Activated CD4-positive, alpha-beta memory T cell treated with anti-CD3 and anti-CD28 coated beads for 36 hours (primary cell): ENCODE results near the gene DUSP14. TPM values are rescaled to one million over a fixed set of nuclear protein-coding genes. Genes with fewer than 3 reads are reported as not detected.

Experiments
- CTCF ChIA-PET: fragments of 350-600 bp; sonication (Branson Sonifier 250); formaldehyde crosslinking; loops from one replicate; lab custom pipeline; 2021; ENCODE audit warnings: antibody characterized with exemption, inconsistent platforms; lab: Charles Lee
- POLR2A ChIA-PET: fragments of 350-600 bp; sonication (Branson Sonifier 250); formaldehyde crosslinking; loops from one replicate; lab custom pipeline; 2021; ENCODE audit warnings: antibody characterized with exemption; lab: Charles Lee
- DNase-seq: peaks from one replicate; pipeline ENCODE4 v3.0.0-alpha.2; 2020
- H3K27ac Mint-ChIP-seq: one replicate; pipeline ENCODE4 v1.8.0; 2021; ENCODE audit warnings: mixed read lengths
- H3K27me3 Mint-ChIP-seq: one replicate; pipeline ENCODE4 v1.8.0; 2021; ENCODE audit warnings: mixed read lengths
- H3K36me3 Mint-ChIP-seq: one replicate; pipeline ENCODE4 v1.8.0; 2021; ENCODE audit warnings: mixed read lengths
- H3K4me1 Mint-ChIP-seq: one replicate; pipeline ENCODE4 v1.8.0; 2021; ENCODE audit warnings: low read depth, mixed read lengths
- H3K4me3 Mint-ChIP-seq: one replicate; pipeline ENCODE4 v1.8.0; 2021; ENCODE audit warnings: mild to moderate bottlenecking, mixed read lengths
- H3K9me3 Mint-ChIP-seq: one replicate; pipeline ENCODE4 v1.8.0; 2021; ENCODE audit warnings: mixed read lengths
- intact Hi-C: fragments of 100-400 bp; cut with micrococcal nuclease; formaldehyde crosslinking; loops from one replicate; pipeline ENCODE4 v1.15.1; 2023
- total RNA-seq, 2 experiments: library from RNA; stranded (reverse); gene quantifications; one replicate each; pipeline ENCODE4 v1.2.3, GENCODE V29; 2021

DUSP14 gene
- total RNA-seq, 2 experiments from 2014 or later: 17.4 to 19.0 TPM

DNA sequence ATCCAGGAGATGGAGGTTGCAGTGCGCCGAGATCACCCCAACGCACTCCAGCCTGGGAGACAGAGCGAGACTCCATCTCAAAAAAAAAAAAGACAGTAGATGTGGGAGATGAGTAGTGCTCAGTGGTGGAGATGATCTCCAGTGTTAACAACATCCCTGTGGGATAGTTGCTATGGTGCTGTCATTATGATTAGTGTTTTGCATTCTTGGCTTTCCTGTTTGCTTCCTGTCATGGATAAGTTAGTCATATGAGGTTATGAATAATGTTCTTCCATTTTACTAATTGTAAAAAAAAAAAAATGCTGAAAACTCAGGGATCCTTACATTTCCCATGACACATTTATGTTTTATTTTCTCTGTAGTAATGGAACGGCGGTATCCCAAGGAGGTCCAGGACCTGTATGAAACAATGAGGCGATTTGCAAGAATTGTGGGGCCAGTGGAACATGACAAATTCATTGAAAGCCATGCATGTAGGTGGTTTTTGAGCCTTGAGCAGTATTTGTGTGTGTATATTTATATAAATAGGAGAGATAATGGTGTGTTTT, 24.5 kb upstream of the DUSP14 start:
- H3K36me3 Mint-ChIP-seq: peaks cover 40% of the 10 kb centered on the region
- H3K4me3 Mint-ChIP-seq: no peak overlapping the region
- CTCF ChIA-PET: no interaction called here
- H3K4me1 Mint-ChIP-seq: peaks cover 15% of the 10 kb centered on the region
- intact Hi-C loops: no loop called here
- DNase-seq: no peak
- POLR2A ChIA-PET: no interaction called here
- H3K27ac Mint-ChIP-seq: no peak overlapping the region
- H3K9me3 Mint-ChIP-seq: no peaks in the 10 kb centered on the region
- no peaks in the 10 kb centered on the region for H3K27me3 Mint-ChIP-seq

DNA sequence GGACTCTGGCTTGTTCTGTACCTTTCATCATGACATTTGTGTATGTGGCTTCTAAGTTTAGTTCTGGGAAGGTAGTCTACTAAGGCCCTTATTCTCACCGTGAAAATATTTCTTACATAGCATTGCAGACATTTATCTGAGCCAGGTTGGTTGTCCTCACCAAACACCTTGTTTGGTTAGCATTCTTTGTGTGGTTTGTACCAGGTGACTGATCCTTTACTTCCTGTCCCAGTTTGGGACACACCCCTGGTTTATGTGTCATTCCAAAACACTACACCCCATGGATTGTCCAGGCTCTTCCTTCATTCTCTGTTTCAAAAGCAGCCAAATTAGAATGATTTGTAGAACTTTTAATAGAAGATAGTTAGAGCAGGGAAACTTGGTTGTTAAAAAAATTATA, 23.2 kb upstream of the DUSP14 start:
- H3K9me3 Mint-ChIP-seq: no peaks in the 10 kb centered on the region
- intact Hi-C loops: no loop called here
- no peak overlapping the region for H3K27ac Mint-ChIP-seq
- POLR2A ChIA-PET: no interaction called here
- no peak for DNase-seq
- peaks cover 45% of the 10 kb centered on the region for H3K36me3 Mint-ChIP-seq
- no peak overlapping the region for H3K4me3 Mint-ChIP-seq
- CTCF ChIA-PET: no interaction called here
- no peaks in the 10 kb centered on the region for H3K27me3 Mint-ChIP-seq
- peaks cover 10% of the 10 kb centered on the region for H3K4me1 Mint-ChIP-seq

DNA sequence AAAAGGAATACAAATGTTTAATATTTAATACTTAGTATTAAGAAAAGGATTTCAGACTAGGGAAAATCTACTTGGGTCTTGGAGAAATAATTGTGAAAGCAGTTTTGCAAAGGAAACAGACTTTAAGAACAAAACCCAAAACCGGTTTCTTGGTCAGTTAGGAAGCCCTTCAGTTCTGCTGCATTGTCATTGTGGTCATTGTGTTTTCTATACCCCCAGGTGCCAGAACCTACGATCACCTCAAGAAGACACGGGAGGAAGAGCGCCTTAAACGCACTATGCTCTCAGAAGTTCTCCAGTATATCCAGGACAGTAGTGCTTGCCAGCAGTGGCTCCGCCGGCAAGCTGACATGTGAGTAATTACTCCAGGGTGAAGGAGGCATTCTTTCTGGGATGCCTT, 19.5 kb upstream of the DUSP14 start:
- Mint-ChIP-seq H3K9me3 (no peaks in the 10 kb centered on the region), H3K27ac (no peak overlapping the region), H3K4me1 (peaks cover 4% of the 10 kb centered on the region), H3K27me3 (no peaks in the 10 kb centered on the region), H3K4me3 (no peak overlapping the region), H3K36me3 (peaks cover 50% of the 10 kb centered on the region)
- intact Hi-C loops: no loop called here
- ChIA-PET CTCF (no interaction called here), POLR2A (no interaction called here)
- DNase-seq: no peak

DNA sequence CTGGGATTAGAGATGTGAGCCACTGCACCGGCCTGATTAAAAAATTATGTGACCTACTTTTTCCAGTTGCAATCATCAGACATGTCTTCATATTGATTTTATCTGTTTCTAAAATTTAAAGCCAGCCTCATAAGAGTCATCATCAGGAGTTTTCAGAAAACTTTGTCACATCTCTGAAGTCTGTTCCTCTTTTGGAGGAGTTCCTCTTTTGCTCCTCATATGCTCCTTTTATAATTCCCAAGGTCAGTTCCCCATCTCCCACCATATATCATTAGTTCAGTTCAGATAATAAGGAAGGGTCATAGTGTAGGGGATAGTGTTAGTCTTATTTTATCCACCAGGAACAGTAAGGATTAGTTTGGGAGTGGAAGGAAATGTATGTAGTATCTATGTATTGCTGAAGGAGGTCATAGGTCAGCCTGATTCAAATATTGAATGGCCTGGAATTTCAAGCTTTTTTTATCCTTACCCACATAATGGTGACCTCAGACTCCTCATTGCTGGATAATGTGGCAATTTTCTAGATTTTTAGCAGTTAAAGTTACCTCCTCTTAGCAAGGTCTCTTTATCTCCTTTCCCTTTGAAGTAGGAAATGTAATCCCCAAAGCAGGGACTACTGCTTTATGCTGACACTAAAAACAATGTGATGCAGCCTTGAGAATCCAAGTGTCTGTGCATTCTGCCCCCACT, 13.8 kb upstream of the DUSP14 start:
- Mint-ChIP-seq H3K4me3 (no peak overlapping the region), H3K27me3 (no peaks in the 10 kb centered on the region), H3K27ac (no peak overlapping the region), H3K36me3 (peaks cover 48% of the 10 kb centered on the region), H3K9me3 (no peaks in the 10 kb centered on the region), H3K4me1 (no peaks in the 10 kb centered on the region)
- intact Hi-C loops: no loop called here
- CTCF ChIA-PET: interaction anchor here (1.2 kb wide), 1 partner anchor 103 kb away, joined by 3 read pairs; no protein-coding TSS in a partner anchor
- POLR2A ChIA-PET: no interaction called here
- DNase-seq: no peak

DNA sequence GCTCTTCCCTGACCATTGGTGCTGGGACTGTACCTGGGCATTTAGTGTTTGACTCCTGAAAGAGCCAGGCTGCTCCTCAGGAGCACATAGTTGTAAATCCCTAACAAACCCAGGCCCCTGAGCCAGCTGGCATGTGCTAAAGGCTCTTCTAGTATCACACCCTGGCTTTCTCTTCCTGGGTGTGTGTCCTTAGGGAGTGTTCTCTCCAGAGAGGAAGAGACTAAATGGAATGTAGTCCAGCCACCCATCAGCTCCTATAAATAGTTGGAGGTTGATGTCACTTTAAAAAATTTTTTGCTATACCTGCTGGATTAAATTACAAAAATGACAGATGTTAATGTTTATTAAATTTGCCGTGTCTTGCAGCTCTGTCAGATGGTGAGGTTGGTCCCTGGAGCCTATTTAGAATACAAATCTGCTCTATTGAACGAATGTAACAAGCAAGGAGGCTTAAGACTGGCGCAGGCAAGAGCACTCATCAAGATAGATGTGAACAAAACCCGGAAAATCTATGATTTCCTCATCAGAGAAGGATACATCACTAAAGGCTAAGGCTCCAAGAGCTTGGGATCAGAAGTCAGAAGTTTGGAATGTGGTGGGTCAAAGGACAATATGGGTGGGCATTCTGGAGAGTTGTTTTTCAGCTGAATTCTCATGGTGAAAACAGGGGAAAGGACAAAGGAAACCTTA, 13.1 kb upstream of the DUSP14 start:
- peaks cover 44% of the 10 kb centered on the region for H3K36me3 Mint-ChIP-seq
- no peaks in the 10 kb centered on the region for H3K4me1 Mint-ChIP-seq

DNA sequence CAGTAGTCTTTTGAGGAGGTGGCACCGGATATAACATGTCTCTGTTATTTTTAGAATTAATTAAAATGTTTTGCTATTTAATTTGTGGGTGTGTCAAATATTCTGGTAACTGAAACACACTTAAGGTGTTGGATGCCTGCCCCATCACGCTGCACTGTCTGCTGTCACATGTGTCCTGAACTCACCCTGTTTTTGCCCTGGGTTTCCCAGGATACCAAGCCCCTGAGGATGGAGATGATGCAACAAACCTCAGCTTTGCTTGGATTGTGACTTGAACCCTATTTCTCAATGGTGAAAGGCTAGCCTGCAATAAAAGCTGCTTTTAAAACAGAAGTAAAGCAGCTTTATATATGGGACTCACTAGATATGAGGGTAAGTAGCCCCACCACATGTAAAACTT, 11.5 kb upstream of the DUSP14 start:
- Mint-ChIP-seq H3K27ac (no peak overlapping the region), H3K4me1 (peaks cover 2% of the 10 kb centered on the region), H3K36me3 (peaks cover 37% of the 10 kb centered on the region), H3K4me3 (no peak overlapping the region), H3K9me3 (no peaks in the 10 kb centered on the region), H3K27me3 (no peaks in the 10 kb centered on the region)
- intact Hi-C loops: no loop called here
- CTCF ChIA-PET: no interaction called here
- no peak for DNase-seq
- POLR2A ChIA-PET: no interaction called here

More for the DNA sequence above, 13.1 kb upstream of the DUSP14 start:
- ChIA-PET CTCF (interaction anchor here (0.9 to 1.2 kb wide), 2 partner anchors 26 to 103 kb away, joined by 3 read pairs; no protein-coding TSS in a partner anchor), POLR2A (no interaction called here)
- H3K27me3 Mint-ChIP-seq: no peaks in the 10 kb centered on the region
- intact Hi-C loops: no loop called here
- H3K9me3 Mint-ChIP-seq: no peaks in the 10 kb centered on the region
- DNase-seq: no peak
- H3K27ac Mint-ChIP-seq: no peak overlapping the region
- H3K4me3 Mint-ChIP-seq: no peak overlapping the region

DNA sequence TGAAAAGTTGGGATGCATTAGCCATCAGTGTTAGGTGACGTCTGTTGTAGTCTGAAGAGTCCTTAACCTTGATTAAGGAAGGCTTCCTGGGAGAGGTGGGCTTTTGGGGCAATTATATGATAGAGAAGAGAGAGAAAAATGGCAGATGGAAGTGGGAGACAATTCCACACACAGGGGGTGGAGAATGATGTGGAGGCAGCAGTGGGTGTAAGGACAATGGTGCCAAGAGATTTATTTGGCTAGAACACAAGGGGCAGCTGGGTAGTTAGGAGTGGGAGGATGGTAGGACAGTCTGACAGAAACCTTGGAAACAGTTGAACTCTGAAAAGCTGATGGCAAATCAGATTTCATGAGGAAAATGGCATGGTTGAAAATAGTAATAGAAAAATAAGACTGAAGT, 10.7 kb upstream of the DUSP14 start:
- Mint-ChIP-seq H3K4me3 (no peak overlapping the region), H3K9me3 (no peaks in the 10 kb centered on the region), H3K27me3 (no peaks in the 10 kb centered on the region), H3K27ac (no peak overlapping the region), H3K4me1 (peaks cover 10% of the 10 kb centered on the region), H3K36me3 (peaks cover 30% of the 10 kb centered on the region)
- ChIA-PET POLR2A (no interaction called here), CTCF (interaction anchor here (0.5 kb wide), 1 partner anchor 282 kb away, joined by 3 read pairs; no protein-coding TSS in a partner anchor)
- DNase-seq: no peak
- intact Hi-C loops: no loop called here

DNA sequence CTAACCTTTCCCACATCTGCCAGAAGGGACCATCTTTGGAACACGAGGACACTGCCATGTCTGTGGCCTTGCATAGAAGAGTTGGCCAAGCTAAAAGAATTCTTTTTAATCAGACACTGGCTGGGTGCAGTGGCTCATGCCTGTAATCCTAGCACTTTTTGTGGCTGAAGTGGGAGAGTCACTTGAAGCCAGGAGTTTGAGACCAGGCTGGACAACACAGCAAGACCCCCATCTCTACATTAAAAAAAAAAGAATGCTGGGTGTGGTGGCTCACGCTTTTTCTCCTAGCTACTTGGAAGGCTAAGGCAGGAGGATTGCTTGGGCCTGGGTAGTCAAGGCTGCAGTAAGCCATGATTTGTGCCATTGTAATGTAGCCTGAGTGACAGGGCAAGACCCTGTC, 9.3 kb upstream of the DUSP14 start:
- H3K9me3 Mint-ChIP-seq: no peaks in the 10 kb centered on the region
- no peak overlapping the region for H3K4me3 Mint-ChIP-seq
- intact Hi-C loops: no loop called here
- no peak for DNase-seq
- no peak overlapping the region for H3K27ac Mint-ChIP-seq
- H3K36me3 Mint-ChIP-seq: peaks cover 25% of the 10 kb centered on the region
- CTCF ChIA-PET: interaction anchor here (0.7 kb wide), 1 partner anchor 8 kb away, joined by 3 read pairs; no protein-coding TSS in a partner anchor
- no peaks in the 10 kb centered on the region for H3K27me3 Mint-ChIP-seq
- H3K4me1 Mint-ChIP-seq: peaks cover 10% of the 10 kb centered on the region
- POLR2A ChIA-PET: no interaction called here

DNA sequence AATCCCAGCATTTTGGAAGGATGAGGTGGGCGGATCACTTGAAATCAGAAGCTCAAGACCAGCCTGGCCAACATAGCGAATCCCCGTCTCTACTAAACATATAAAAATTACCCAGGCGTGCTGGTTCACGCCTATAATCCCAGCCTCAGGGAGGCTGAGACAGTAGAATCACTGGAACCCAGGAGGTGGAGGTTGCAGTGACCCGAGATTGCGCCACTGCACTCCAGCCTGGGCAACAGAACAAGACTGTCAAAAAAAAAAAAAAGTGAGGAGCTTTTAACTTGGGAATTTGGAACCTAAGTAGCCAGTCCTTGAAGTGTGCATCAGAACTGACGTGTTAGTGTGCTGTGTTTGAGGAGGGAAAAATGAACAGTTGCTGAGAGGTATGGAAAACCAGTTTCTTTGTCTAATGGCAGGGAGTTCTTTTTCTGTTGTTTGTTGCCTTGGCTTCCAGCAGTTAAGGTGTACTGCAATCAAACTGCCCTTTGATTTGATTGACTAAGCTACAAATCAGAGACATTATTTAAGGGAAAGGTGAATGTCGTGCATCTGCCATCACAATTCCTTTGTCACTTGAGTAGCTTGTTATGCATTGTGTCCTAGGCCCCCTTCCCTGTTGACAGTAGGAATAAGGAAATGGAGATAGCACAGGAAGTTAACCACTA, 8.6 kb upstream of the DUSP14 start:
- CTCF ChIA-PET: no interaction called here
- intact Hi-C loops: no loop called here

DNA sequence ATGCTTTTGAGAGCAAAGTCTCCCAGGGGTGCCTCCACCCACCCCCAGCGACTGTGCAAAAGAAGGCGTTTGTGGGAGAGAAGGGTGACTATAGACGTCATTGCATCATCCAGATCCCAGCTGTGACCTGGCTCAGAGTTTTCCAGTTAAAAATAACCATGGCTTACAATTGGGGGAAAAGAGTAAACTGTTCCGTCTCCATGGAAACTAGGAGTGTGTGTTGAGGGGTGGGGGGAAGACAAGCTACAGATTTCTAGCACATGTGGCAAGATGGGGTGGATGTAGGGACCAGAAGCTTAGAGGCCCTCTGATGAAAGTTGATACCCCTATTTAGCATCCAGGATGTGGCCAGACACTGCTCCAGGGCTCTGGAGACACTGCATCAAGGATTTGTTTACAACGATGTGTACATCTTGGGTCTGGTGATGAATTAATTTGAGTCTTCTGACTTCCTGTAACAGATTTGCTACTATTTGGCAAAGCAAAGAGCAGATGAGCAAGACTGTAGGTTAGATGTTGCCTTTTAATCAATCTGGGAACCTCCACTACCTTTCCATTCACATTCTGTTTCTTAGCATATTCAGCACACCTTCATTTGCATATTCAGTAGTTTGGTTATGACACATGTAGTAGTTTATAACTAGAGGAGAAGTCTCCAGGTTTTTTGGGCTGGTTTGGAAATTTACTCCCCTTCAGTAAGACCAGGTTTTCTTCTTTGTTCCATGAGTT, 6.2 kb upstream of the DUSP14 start:
- Mint-ChIP-seq H3K36me3 (peaks cover 12% of the 10 kb centered on the region), H3K27me3 (no peaks in the 10 kb centered on the region), H3K9me3 (no peaks in the 10 kb centered on the region), H3K4me1 (peaks cover 21% of the 10 kb centered on the region), H3K27ac (peak overlapping the region; percentile 23), H3K4me3 (no peak overlapping the region)
- intact Hi-C loops: no loop called here
- DNase-seq: no peak
- POLR2A ChIA-PET: no interaction called here
- CTCF ChIA-PET: interaction anchor here (1.2 kb wide), 1 partner anchor 110 kb away, joined by 3 read pairs; no protein-coding TSS in a partner anchor

More for the DNA sequence above, 8.6 kb upstream of the DUSP14 start:
- no peaks in the 10 kb centered on the region for H3K9me3 Mint-ChIP-seq
- no peaks in the 10 kb centered on the region for H3K27me3 Mint-ChIP-seq
- H3K4me3 Mint-ChIP-seq: no peak overlapping the region
- POLR2A ChIA-PET: no interaction called here
- no peak for DNase-seq
- no peak overlapping the region for H3K27ac Mint-ChIP-seq
- peaks cover 19% of the 10 kb centered on the region for H3K36me3 Mint-ChIP-seq
- peaks cover 10% of the 10 kb centered on the region for H3K4me1 Mint-ChIP-seq

DNA sequence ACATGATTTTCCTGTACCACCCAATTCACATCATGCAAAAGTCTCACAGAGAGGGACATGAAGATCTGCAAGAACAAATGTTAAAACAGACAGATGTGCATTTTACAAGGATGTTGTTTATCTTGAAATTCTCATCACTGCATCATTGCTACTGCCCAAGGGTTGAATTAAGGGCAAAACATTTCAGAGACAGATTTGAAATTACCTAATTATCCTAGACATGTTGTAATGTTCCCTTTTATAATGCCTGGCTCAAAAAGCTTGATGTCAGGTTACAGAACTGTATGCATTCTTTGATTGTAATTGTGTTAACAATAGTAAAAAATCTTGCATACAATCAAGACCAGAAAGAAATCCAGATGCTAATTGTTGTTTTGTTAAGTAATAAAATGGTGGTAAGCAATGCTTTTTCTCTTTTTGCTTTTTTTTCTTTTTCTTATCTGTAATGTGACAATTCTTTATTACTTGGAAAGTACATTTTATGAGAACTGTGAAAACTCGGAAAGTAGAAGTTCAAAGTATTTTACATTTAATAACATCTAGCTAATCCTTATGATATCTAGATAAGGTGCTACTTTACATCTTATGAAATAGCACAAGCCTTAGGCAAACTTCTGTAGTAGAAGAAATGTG, 3.6 kb upstream of the DUSP14 start:
- H3K27me3 Mint-ChIP-seq: no peaks in the 10 kb centered on the region
- intact Hi-C loops: no loop called here
- no peak overlapping the region for H3K4me3 Mint-ChIP-seq
- H3K27ac Mint-ChIP-seq: no peak overlapping the region
- POLR2A ChIA-PET: no interaction called here
- CTCF ChIA-PET: interaction anchor here (0.8 kb wide), 1 partner anchor 112 kb away, joined by 5 read pairs; no protein-coding TSS in a partner anchor
- peaks cover 37% of the 10 kb centered on the region for H3K4me1 Mint-ChIP-seq
- no peak for DNase-seq
- H3K9me3 Mint-ChIP-seq: no peaks in the 10 kb centered on the region
- no peaks in the 10 kb centered on the region for H3K36me3 Mint-ChIP-seq
